HepG2 (cell line): ENCODE measurements around the gene ARFGEF3. TPM values are rescaled to one million over a fixed set of nuclear protein-coding genes. Genes with fewer than 3 reads are reported as not detected.

Source experiments
- ATF7 ChIP-seq, 2 experiments: fragments of 450-650 bp in 1 of 2; sonication (generic) in 1 of 2; formaldehyde crosslinking in 1 of 2; IDR thresholded peaks; 2 replicates each; pipeline versions ENCODE4 v1.4.0 to v1.6.1; 2016 to 2020; ENCODE audit warnings: antibody characterized with exemption in 1 of 2, mild to moderate bottlenecking in 1 of 2, missing genetic modification reagents in 1 of 2
- GFI1 ChIP-seq: sonication (generic); formaldehyde crosslinking; IDR thresholded peaks from 2 replicates; pipeline ENCODE4 v1.5.0; 2020; ENCODE audit warnings: missing genetic modification reagents, mild to moderate bottlenecking, borderline replicate concordance
- KDM6A ChIP-seq: IDR thresholded peaks from 2 replicates; pipeline ENCODE4 v1.6.1; 2016; ENCODE audit warnings: low read depth
- MAFF ChIP-seq: IDR thresholded peaks from 2 replicates; pipeline ENCODE4 v1.6.1; 2011; ENCODE audit warnings: low read depth, low read length, improper control_type of control experiment
- MLLT10 ChIP-seq: sonication (generic); formaldehyde crosslinking; IDR thresholded peaks from 2 replicates; pipeline ENCODE4 v1.4.0; 2020; ENCODE audit warnings: missing genetic modification reagents
- NR2F6 ChIP-seq, 2 experiments: IDR thresholded peaks; 2 replicates each; pipeline ENCODE4 v1.6.1; 2016; ENCODE audit warnings: antibody characterized with exemption in 1 of 2, mild to moderate bottlenecking in 1 of 2
- PPARG ChIP-seq: conservative IDR thresholded peaks from 2 replicates; pipeline ENCODE4 v1.6.1; 2016; ENCODE audit warnings: missing biosample characterization, missing genetic modification reagents
- polyA plus RNA-seq, 8 experiments: library from polyadenylated mRNA; depleted of rRNA in 3 of 8; stranded (reverse) in 7 of 8; unstranded in 1 of 8; fragments of >200 nt; fragmentation: Illumina TruSeq in 4 of 8; extraction: Trizol in 4 of 8; gene quantifications; 2 replicates each; pipeline versions ENCODE4 v1.2.1 to v1.2.3, GENCODE V29; 2011 to 2016; ENCODE audit warnings: low read depth in 4 of 8, missing spikeins in 1 of 8, mixed read lengths in 1 of 8; ENCODE audit not compliant: insufficient read depth in 1 of 8
- total RNA-seq, 5 experiments: library from RNA; depleted of rRNA; stranded (reverse); fragments of >200 nt; fragmentation: Illumina TruSeq; extraction: Trizol; gene quantifications; 2 replicates each; pipeline ENCODE4 v1.2.3, GENCODE V29; 2016; ENCODE audit warnings: low read depth in 1 of 5
- TF ChIP-seq, protein P1 (sequence below): sonication (generic); formaldehyde crosslinking; IDR thresholded peaks from 2 replicates; pipeline ENCODE4 v1.4.0; 2020; ENCODE audit warnings: missing genetic modification reagents
- TF ChIP-seq, protein P2 (sequence below), 2 experiments: sonication (generic) in 1 of 2; formaldehyde crosslinking in 1 of 2; IDR thresholded peaks; 2 replicates each; pipeline versions ENCODE4 v1.6.1 to v1.9.0; 2014 to 2022; ENCODE audit warnings: antibody characterized with exemption in 1 of 2, borderline replicate concordance in 1 of 2, inconsistent platforms in 1 of 2, low read depth in 1 of 2, missing genetic modification reagents in 1 of 2
- TF ChIP-seq, protein P3 (sequence below): IDR thresholded peaks from 2 replicates; pipeline ENCODE4 v1.6.1; 2016; ENCODE audit warnings: low read depth
- TF ChIP-seq, protein P4 (sequence below): sonication (generic); formaldehyde crosslinking; IDR thresholded peaks from 2 replicates; pipeline ENCODE4 v1.8.0; 2022; ENCODE audit warnings: missing genetic modification reagents, mild to moderate bottlenecking, moderate library complexity, borderline replicate concordance
- TF ChIP-seq, protein P5 (sequence below): sonication (generic); formaldehyde crosslinking; IDR thresholded peaks from 2 replicates; pipeline ENCODE4 v1.5.0; 2020; ENCODE audit warnings: mild to moderate bottlenecking, missing genetic modification reagents, borderline replicate concordance

Gene ARFGEF3
- total and polyA plus RNA-seq, 2 of the 13 experiments (the other 11 are each of a cell fraction or from before 2014, with no cell fraction given): 0.60 to 2.6 TPM

DNA sequence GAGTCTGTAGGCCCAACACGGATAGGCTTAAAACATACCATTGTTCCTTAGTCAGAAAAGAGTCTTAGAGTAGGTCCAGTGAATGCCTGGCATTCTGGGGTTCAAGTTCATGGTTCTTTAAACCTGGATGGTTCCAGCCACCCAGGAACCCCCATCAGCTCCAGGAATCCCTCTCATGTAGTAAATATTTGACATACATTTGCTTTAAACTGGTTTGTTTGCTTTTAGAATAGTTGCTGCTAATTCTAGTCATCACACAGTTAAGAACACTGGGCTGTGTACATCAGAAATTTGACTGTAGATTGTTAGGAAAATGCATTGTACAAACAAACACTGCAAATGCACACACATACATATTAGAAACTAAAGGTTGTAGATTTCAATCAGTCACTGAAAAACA, 87.1 kb downstream of the ARFGEF3 start (continued):
- TF ChIP-seq, protein P1, sequence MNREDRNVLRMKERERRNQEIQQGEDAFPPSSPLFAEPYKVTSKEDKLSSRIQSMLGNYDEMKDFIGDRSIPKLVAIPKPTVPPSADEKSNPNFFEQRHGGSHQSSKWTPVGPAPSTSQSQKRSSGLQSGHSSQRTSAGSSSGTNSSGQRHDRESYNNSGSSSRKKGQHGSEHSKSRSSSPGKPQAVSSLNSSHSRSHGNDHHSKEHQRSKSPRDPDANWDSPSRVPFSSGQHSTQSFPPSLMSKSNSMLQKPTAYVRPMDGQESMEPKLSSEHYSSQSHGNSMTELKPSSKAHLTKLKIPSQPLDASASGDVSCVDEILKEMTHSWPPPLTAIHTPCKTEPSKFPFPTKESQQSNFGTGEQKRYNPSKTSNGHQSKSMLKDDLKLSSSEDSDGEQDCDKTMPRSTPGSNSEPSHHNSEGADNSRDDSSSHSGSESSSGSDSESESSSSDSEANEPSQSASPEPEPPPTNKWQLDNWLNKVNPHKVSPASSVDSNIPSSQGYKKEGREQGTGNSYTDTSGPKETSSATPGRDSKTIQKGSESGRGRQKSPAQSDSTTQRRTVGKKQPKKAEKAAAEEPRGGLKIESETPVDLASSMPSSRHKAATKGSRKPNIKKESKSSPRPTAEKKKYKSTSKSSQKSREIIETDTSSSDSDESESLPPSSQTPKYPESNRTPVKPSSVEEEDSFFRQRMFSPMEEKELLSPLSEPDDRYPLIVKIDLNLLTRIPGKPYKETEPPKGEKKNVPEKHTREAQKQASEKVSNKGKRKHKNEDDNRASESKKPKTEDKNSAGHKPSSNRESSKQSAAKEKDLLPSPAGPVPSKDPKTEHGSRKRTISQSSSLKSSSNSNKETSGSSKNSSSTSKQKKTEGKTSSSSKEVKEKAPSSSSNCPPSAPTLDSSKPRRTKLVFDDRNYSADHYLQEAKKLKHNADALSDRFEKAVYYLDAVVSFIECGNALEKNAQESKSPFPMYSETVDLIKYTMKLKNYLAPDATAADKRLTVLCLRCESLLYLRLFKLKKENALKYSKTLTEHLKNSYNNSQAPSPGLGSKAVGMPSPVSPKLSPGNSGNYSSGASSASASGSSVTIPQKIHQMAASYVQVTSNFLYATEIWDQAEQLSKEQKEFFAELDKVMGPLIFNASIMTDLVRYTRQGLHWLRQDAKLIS (CRISPR knock-in tag): no peak
- TF ChIP-seq, protein P2, sequence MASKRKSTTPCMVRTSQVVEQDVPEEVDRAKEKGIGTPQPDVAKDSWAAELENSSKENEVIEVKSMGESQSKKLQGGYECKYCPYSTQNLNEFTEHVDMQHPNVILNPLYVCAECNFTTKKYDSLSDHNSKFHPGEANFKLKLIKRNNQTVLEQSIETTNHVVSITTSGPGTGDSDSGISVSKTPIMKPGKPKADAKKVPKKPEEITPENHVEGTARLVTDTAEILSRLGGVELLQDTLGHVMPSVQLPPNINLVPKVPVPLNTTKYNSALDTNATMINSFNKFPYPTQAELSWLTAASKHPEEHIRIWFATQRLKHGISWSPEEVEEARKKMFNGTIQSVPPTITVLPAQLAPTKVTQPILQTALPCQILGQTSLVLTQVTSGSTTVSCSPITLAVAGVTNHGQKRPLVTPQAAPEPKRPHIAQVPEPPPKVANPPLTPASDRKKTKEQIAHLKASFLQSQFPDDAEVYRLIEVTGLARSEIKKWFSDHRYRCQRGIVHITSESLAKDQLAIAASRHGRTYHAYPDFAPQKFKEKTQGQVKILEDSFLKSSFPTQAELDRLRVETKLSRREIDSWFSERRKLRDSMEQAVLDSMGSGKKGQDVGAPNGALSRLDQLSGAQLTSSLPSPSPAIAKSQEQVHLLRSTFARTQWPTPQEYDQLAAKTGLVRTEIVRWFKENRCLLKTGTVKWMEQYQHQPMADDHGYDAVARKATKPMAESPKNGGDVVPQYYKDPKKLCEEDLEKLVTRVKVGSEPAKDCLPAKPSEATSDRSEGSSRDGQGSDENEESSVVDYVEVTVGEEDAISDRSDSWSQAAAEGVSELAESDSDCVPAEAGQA (IDR thresholded peaks at IDR 0.05; ENCODE audit: low read depth): no peak
- TF ChIP-seq, protein P2 (CRISPR knock-in tag; IDR thresholded peaks at IDR 0.05; ENCODE audit: borderline replicate concordance): no peak
- TF ChIP-seq, protein P3, sequence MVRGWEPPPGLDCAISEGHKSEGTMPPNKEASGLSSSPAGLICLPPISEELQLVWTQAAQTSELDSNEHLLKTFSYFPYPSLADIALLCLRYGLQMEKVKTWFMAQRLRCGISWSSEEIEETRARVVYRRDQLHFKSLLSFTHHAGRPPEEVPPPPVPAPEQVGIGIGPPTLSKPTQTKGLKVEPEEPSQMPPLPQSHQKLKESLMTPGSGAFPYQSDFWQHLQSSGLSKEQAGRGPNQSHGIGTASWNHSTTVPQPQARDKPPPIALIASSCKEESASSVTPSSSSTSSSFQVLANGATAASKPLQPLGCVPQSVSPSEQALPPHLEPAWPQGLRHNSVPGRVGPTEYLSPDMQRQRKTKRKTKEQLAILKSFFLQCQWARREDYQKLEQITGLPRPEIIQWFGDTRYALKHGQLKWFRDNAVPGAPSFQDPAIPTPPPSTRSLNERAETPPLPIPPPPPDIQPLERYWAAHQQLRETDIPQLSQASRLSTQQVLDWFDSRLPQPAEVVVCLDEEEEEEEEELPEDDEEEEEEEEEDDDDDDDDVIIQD: peak; percentile 86; the same call in 1 of the 2 replicates
- TF ChIP-seq, protein P4, sequence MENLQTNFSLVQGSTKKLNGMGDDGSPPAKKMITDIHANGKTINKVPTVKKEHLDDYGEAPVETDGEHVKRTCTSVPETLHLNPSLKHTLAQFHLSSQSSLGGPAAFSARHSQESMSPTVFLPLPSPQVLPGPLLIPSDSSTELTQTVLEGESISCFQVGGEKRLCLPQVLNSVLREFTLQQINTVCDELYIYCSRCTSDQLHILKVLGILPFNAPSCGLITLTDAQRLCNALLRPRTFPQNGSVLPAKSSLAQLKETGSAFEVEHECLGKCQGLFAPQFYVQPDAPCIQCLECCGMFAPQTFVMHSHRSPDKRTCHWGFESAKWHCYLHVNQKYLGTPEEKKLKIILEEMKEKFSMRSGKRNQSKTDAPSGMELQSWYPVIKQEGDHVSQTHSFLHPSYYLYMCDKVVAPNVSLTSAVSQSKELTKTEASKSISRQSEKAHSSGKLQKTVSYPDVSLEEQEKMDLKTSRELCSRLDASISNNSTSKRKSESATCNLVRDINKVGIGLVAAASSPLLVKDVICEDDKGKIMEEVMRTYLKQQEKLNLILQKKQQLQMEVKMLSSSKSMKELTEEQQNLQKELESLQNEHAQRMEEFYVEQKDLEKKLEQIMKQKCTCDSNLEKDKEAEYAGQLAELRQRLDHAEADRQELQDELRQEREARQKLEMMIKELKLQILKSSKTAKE (CRISPR knock-in tag): peak; percentile 91; the same call in 1 of the 2 replicates
- TF ChIP-seq ATF7 (IDR thresholded peaks at IDR 0.05): no peak
- no peak for TF ChIP-seq ATF7 (CRISPR knock-in tag; IDR thresholded peaks at IDR 0.05)
- TF ChIP-seq MLLT10 (CRISPR knock-in tag): no peak
- 0 out of 2 replicates have a peak, but pooled peaks have one; percentile 25 for TF ChIP-seq PPARG (CRISPR knock-in tag)
- TF ChIP-seq, protein P5, sequence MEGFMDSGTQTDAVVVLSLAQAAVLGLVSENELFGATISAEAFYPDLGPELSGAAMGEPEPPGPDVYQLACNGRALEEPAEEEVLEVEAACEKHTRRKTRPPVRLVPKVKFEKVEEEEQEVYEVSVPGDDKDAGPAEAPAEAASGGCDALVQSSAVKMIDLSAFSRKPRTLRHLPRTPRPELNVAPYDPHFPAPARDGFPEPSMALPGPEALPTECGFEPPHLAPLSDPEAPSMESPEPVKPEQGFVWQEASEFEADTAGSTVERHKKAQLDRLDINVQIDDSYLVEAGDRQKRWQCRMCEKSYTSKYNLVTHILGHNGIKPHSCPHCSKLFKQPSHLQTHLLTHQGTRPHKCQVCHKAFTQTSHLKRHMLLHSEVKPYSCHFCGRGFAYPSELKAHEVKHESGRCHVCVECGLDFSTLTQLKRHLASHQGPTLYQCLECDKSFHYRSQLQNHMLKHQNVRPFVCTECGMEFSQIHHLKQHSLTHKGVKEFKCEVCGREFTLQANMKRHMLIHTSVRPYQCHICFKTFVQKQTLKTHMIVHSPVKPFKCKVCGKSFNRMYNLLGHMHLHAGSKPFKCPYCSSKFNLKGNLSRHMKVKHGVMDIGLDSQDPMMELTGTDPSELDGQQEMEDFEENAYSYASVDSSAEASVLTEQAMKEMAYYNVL (CRISPR knock-in tag): no peak
- peak; percentile 48; the same call in 1 of the 2 replicates for TF ChIP-seq NR2F6 (IDR thresholded peaks at IDR 0.05)
- peak; percentile 45; the same call in 1 of the 2 replicates for TF ChIP-seq NR2F6 (CRISPR knock-in tag; IDR thresholded peaks at IDR 0.05)
- peak; percentile 96 for TF ChIP-seq GFI1 (CRISPR knock-in tag)
- TF ChIP-seq MAFF: no peak
- 0 out of 2 replicates have a peak, but pooled peaks have one; percentile 25 for TF ChIP-seq KDM6A (CRISPR knock-in tag)
